GM18526 (cell line): ENCODE data around the gene VAPB.

ENCODE experiments used
- POLR2A ChIP-seq: IDR thresholded peaks from 3 replicates; pipeline ENCODE4 v1.6.1; 2011; ENCODE audit not compliant: insufficient read length; ENCODE audit errors: extremely low read depth

The VAPB gene

GRCh38 chr20:58374027-58374850 lies 14.8 kb upstream of the VAPB start:
- no peak for TF ChIP-seq POLR2A

GRCh38 chr20:58374906-58375758 lies 13.9 kb upstream of the VAPB start:
- no peak for TF ChIP-seq POLR2A

GRCh38 chr20:58375759-58376352 lies 13.2 kb upstream of the VAPB start:
- TF ChIP-seq POLR2A = no peak

- TF ChIP-seq POLR2A = no peak
These were observed 12.0 kb upstream of the VAPB start for GRCh38 chr20:58377017-58377416.

DNA sequence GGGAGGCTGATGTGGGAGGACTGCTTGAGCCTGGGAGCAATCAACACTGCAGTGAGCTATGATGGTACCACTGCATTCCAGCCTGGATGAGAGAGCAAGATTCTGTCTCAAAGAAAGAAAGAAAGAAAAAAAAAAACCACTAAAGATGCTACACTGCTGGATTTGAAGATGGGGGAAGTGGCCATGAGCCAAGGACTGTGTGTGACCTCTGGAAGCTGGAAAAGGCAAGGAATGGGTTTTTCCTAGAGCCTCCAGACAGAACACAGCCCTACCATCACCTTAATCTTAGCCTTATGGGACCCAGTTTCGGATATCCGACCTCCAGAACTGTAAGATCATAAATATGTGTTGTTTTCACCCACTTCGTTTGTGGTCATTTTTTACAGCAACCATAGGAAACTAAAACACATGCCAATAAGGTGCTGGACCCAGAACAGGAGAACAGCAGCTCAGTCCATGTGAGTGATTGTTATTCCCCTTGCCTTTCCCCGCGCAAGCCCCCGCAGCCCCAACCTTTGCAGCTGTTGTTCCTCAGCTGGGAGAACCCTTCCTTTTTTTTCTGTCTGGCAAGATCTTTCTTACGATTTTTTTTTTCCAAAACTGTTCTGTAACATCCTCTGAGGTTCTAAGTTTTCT lies 11.1 kb upstream of the VAPB start:
- no peak for TF ChIP-seq POLR2A

GRCh38 chr20:58378704-58379103 lies 10.3 kb upstream of the VAPB start:
- TF ChIP-seq POLR2A = no peak

DNA sequence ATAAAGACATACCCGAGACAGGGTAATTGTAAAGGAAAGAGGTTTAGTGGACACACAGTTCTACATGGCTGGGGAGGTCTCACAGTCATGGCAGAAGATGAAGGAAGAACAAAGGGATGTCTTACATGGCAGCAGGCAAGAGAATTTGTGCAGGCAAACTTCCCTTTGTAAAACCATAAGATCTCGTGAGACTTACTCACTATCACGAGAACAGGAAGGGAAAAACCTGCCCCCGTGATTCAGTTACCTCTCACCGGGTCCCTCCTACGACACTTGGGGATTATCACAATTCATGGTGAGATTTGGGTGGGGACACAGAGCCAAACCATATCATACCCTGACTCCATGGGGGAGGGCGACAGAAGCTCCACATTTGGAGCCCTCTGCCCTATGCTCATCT lies 7.4 kb upstream of the VAPB start:
- no peak for TF ChIP-seq POLR2A

DNA sequence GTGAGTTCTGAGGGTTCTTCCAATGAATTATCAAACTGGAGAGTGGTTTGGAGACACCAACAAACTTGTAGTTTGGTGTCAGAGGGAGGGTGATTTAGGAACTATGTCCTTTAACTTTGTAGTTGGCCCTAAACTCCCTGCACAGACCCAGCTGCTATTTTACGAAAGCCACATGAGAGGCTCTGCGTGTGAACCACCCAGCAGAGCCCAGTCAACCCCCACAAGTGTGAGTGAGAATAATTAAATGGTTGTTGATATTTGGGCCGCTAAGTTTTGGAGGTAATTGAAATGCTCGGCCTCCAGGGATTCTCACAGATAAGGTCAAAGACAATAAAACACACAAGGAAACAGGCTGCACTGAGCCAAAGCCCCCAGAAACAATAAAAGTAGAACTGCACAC lies 6.9 kb upstream of the VAPB start:
- TF ChIP-seq POLR2A = no peak

DNA sequence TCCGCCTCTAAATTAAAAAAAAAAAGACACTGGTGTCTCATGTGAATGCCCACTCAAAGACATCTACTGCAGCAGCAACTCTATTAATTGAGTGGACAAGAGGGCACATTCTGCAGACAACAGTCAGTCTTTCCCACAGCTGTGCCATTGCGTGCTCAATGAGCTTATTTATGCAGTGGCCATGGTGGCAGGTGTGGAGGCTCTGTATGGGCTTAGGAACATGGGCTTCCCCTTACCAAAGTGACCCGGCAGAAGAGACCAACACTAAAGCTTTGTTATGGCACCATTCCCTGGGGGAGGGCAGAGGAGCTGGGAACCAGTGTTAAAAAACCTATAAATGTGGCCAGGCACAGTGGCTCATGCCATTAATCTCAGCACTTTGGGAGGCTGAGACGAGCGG lies 4.2 kb upstream of the VAPB start:
- no peak for TF ChIP-seq POLR2A

- no peak for TF ChIP-seq POLR2A
These were observed 914 bp upstream of the VAPB start for GRCh38 chr20:58388028-58388601.

- no peak for TF ChIP-seq POLR2A
These were observed 417 bp downstream of the VAPB start for GRCh38 chr20:58389324-58389967.

DNA sequence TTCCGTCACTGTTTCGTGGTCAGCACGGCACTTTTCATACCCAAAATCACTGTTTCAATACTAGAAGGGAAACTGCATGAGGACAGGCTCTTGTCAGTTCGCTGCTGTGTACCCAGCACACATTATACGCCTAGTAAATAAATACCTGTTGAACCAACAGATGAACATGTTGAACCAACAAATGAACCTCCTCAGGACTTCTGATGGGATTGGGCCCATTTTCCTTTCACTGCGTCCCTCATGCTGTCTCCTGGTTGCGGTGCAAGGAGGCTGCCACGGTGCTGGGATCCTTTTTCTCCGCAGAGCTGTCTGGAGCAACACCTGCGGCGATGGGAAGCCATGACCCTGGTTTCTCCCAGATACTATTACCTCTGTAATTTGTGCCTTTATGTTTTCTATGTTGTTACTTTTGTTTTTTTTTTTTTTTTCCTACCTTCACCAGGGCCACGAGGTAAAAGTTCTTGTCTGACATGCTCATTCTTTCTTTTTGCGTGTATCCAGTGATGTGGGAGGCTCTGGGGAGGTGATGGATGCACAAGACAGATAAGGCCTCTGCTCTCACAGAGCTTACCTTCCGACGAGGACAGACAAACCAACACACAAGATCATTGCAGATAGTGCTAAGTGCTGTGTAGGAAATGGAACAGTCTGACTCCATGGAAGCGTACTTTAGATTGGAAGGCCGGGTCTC lies 1.1 kb downstream of the VAPB start:
- TF ChIP-seq POLR2A = no peak

DNA sequence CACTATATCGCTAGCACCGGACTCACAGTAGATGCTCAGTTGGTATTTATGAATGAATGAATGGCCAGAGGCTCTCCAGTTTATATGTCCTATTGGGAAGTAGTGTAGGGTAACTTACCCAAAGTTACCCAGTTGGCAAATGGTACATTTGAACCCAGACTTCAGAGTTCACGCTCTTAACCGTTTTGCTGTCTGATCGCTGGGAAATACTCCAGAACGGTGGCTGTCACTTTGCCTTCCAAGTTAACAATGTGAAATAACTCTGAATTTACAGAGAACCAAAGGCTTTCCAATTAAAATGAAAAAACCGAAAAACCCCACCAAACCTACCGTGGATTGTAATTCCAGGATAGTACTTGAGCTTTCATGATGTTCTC lies 1.6 kb downstream of the VAPB start:
- TF ChIP-seq POLR2A = no peak

- TF ChIP-seq POLR2A = no peak
These were observed 3.3 kb downstream of the VAPB start for GRCh38 chr20:58392286-58392685.
